Measurements from ENCODE around the gene SMPD1. TPM values are rescaled to one million over a fixed set of nuclear protein-coding genes. Genes with fewer than 3 reads are reported as not detected.

Gene SMPD1
- total RNA-seq, 4 donors from 2014 or later: 5.9 to 36.4 (median 26.0) TPM

Other genes with a start within 250 kb of the SMPD1 start
- not detected for gene OR52B2, start 220.1 kb upstream of the SMPD1 start, total RNA-seq
- not detected for gene OR52W1, start 191.2 kb upstream of the SMPD1 start, total RNA-seq
- gene C11orf42, start 184.9 kb upstream of the SMPD1 start, total RNA-seq: not detected
- gene FHIP1B, start 155.8 kb upstream of the SMPD1 start, total RNA-seq: 10 to 100 TPM; 15.4 to 39.8 (median 30.7) TPM
- under 1 TPM in 3 of 4 donors, not detected in 1; 0.26 to 0.90 (median 0.30) TPM for gene CNGA4, start 151.4 kb upstream of the SMPD1 start, total RNA-seq
- gene CCKBR, start 130.6 kb upstream of the SMPD1 start, total RNA-seq: not detected
- gene CAVIN3, start 70.0 kb upstream of the SMPD1 start, total RNA-seq: 100 to 1,000 TPM in 2 of 4 donors, 10 to 100 TPM in 2; 78.8 to 388 (median 107) TPM
- gene APBB1, start 28.6 kb downstream of the SMPD1 start, total RNA-seq: 100 to 1,000 TPM in 1 of 4 donors, 10 to 100 TPM in 3; 16.2 to 110 (median 38.0) TPM
- gene HPX, start 50.5 kb downstream of the SMPD1 start, total RNA-seq: 10 to 100 TPM in 1 of 4 donors, 1 to 10 TPM in 1, under 1 TPM in 1, not detected in 1; 0.29 to 28.6 (median 1.1) TPM
- 10 to 100 TPM in 3 of 4 donors, 1 to 10 TPM in 1; 9.5 to 42.4 (median 29.6) TPM for gene TRIM3, start 83.5 kb downstream of the SMPD1 start, total RNA-seq
- 10 to 100 TPM; 34.4 to 58.5 (median 51.8) TPM for gene ARFIP2, start 90.9 kb downstream of the SMPD1 start, total RNA-seq
- gene TIMM10B, start 91.0 kb downstream of the SMPD1 start, total RNA-seq: 10 to 100 TPM in 3 of 4 donors, 1 to 10 TPM in 1; 7.9 to 40.7 (median 28.4) TPM
- gene DNHD1, start 106.8 kb downstream of the SMPD1 start, total RNA-seq: 10 to 100 TPM in 3 of 4 donors, 1 to 10 TPM in 1; 9.4 to 32.5 (median 22.5) TPM
- 10 to 100 TPM; 12.6 to 41.2 (median 26.9) TPM for gene RRP8, start 213.1 kb downstream of the SMPD1 start, total RNA-seq
- 100 to 1,000 TPM; 205 to 336 (median 279) TPM for gene ILK, start 213.3 kb downstream of the SMPD1 start, total RNA-seq
- 100 to 1,000 TPM in 2 of 4 donors, 10 to 100 TPM in 2; 11.5 to 137 (median 67.1) TPM for gene TAF10, start 221.7 kb downstream of the SMPD1 start, total RNA-seq
- 10 to 100 TPM; 27.1 to 74.9 (median 40.7) TPM for gene TPP1, start 228.9 kb downstream of the SMPD1 start, total RNA-seq